HEK293T (cell line): ENCODE data around the gene EXOC4.

ENCODE experiments used
- ARNT ChIP-seq: fragments of 450-650 bp; IDR thresholded peaks from 2 replicates; pipeline ENCODE4 v1.6.1; 2017; ENCODE audit warnings: mild to moderate bottlenecking
- BHLHE40 ChIP-seq: fragments of 450-650 bp; IDR thresholded peaks from 2 replicates; pipeline ENCODE4 v1.6.1; 2016; ENCODE audit warnings: mild to moderate bottlenecking, moderate library complexity, borderline replicate concordance
- CTBP1 ChIP-seq: fragments of 450-650 bp; IDR thresholded peaks from 2 replicates; pipeline ENCODE4 v1.6.1; 2016; ENCODE audit warnings: borderline replicate concordance
- ELF4 ChIP-seq: fragments of 450-650 bp; IDR thresholded peaks from 2 replicates; pipeline ENCODE4 v1.6.1; 2017; ENCODE audit warnings: antibody characterized with exemption
- FOXA1 ChIP-seq: fragments of 450-650 bp; IDR thresholded peaks from 2 replicates; pipeline ENCODE4 v1.6.1; 2016; ENCODE audit warnings: mild to moderate bottlenecking
- FOXM1 ChIP-seq: fragments of 450-650 bp; IDR thresholded peaks from 2 replicates; pipeline ENCODE4 v1.6.1; 2017; ENCODE audit warnings: mild to moderate bottlenecking, borderline replicate concordance
- HDGF ChIP-seq: fragments of 450-650 bp; IDR thresholded peaks from 2 replicates; pipeline ENCODE4 v1.6.1; 2017; ENCODE audit warnings: antibody characterized with exemption, borderline replicate concordance
- L3MBTL2 ChIP-seq: fragments of 450-650 bp; conservative IDR thresholded peaks from 2 replicates; pipeline ENCODE4 v1.6.1; 2016; ENCODE audit warnings: mild to moderate bottlenecking
- NFRKB ChIP-seq: fragments of 450-650 bp; IDR thresholded peaks from 2 replicates; pipeline ENCODE4 v1.6.1; 2016; ENCODE audit warnings: mild to moderate bottlenecking, moderate library complexity
- PKNOX1 ChIP-seq: fragments of 450-650 bp; IDR thresholded peaks from 2 replicates; pipeline ENCODE4 v1.6.1; 2016
- SP1 ChIP-seq: fragments of 450-650 bp; IDR thresholded peaks from 2 replicates; pipeline ENCODE4 v1.6.1; 2017
- SUZ12 ChIP-seq: fragments of 450-650 bp; IDR thresholded peaks from 2 replicates; pipeline ENCODE4 v1.6.1; 2016; ENCODE audit warnings: mild to moderate bottlenecking
- TARDBP ChIP-seq: fragments of 450-650 bp; IDR thresholded peaks from 2 replicates; pipeline ENCODE4 v1.6.1; 2016
- ZNF384 ChIP-seq: fragments of 450-650 bp; IDR thresholded peaks from 2 replicates; pipeline ENCODE4 v1.6.1; 2016

- no peak for TF ChIP-seq ARNT
- no peak for TF ChIP-seq FOXM1
- no peak for TF ChIP-seq ZNF384
- TF ChIP-seq SP1: no peak
- no peak for TF ChIP-seq TARDBP
- TF ChIP-seq SUZ12: no peak
- no peak for TF ChIP-seq HDGF
- TF ChIP-seq ELF4: no peak
- TF ChIP-seq FOXA1: no peak
- TF ChIP-seq CTBP1: no peak
- no peak for TF ChIP-seq L3MBTL2
- no peak for TF ChIP-seq PKNOX1
- TF ChIP-seq BHLHE40: no peak
- no peak for TF ChIP-seq NFRKB
Observed at GRCh38 chr7:133724694-133725093, 471.8 kb downstream of the EXOC4 start.
